GM12872 (cell line): ENCODE measurements around the gene TOR1A.

Source experiments
- CTCF ChIP-seq: IDR thresholded peaks from 3 replicates; pipeline ENCODE4 v1.5.1; 2011; ENCODE audit warnings: low read depth, mild to moderate bottlenecking, low read length, moderate library complexity; ENCODE audit not compliant: insufficient read depth

The TOR1A gene

GRCh38 chr9:129813661-129814060 lies 10.3 kb downstream of the TOR1A start:
- TF ChIP-seq CTCF, result no peak

DNA sequence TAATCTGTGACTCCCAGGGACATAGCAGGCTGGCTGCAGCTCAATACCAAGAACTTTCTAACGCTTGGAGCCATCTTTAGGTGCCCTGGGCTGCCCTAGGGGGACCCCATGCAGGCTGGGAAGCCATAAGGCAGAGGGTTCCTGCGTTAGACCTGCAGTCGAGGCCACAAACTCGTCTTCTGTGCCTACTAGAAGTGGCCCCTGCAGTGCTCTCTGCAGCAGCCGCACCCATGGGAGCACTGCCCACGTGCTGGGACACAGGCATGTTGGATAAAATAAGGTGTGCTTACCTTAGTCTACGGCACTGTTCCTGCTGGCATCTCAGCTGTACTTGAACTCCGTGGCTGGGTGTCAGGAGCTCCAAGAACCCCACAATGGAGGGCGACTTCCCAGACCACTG lies 11.6 kb downstream of the TOR1A start:
- TF ChIP-seq CTCF, result no peak

- TF ChIP-seq CTCF, result no peak
Observed at GRCh38 chr9:129811967-129812363, 12.0 kb downstream of the TOR1A start.

DNA sequence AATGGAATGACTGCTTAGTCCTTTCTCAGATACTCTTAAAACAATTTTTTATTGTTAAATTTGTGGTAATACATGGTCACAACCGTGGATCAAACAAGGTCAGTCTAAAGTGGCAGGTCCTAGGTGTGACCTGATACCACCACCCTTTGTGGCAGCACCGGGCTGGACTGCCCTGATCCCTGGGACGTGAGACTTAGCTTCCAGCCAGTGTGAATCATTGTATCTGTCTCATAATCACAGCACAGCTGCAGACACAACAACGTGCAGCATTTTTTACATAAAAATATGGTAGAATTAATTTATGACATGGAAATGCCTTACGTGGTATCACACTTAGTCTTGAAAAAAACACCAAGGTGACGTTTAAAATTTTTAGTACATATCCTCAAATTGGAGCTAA lies 13.1 kb downstream of the TOR1A start:
- TF ChIP-seq CTCF, result no peak

DNA sequence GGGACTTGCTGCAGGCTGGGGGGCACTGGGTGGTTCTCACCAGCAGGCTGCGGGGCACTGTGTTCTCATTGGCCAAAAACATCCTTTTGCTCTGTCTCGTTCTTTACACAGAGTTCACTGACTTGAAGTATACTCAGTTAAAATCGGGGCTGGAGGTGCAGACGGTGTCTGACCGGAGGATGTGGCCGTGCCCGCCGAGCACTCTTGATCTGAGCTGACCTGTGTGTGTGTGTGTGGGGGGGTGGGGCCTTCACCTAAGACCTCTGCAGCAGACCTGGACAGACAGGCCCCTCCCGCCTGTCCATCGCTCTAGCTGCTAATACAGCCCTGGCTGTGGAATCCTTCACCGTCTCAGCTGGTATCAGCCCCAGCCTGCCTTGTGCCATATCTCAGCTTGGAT lies 13.8 kb downstream of the TOR1A start:
- TF ChIP-seq CTCF, result no peak

- no peak for TF ChIP-seq CTCF
Observed at GRCh38 chr9:129809346-129809745, 14.6 kb downstream of the TOR1A start.

DNA sequence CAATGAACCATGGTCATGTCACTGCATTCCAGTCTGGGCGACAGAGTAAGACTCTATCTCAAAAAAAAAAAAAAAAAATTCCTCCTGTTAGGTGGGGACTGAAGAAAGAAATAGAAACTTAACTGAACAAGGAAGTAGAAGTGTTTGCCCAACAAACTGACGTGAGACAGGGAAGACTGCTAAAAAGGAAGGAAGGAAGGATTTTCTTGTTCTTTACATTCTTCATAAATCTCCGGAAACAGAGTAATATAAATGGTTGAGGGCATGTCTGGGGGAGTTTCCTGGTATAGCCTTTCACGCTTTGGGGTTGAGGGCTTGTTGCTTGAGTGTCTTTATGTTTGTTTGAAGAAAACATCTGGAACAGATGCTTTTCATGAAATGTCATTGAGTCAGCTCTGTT lies 17.9 kb downstream of the TOR1A start:
- no peak for TF ChIP-seq CTCF

DNA sequence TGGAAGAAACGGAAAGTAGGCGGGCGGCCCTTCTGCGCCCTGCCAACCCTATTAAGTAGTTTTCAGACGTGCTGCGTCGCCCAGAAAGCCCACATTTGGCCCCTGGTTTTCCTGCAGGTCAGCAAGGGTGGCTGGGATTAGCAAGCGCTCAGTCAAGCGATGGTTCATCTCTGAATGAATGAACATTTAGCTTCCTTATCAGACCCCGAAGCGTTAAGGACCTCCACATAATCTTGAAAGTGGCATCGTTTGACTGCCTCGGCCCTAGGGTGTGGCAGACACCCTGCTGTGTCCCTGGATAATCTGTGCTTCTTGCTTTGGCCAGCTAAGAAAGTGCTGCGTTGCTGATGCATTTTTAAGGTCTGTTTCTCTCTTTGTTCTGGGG lies 20.3 kb downstream of the TOR1A start:
- TF ChIP-seq CTCF, result no peak
